GM12878 (cell line): Measurements from ENCODE around the gene CASS4.

Source experiments
- FOXM1 ChIP-seq: IDR thresholded peaks from 2 replicates; pipeline ENCODE4 v1.6.1; 2012; ENCODE audit warnings: low read depth, mild to moderate bottlenecking, inconsistent platforms, low read length, moderate library complexity
- GATAD2B ChIP-seq: fragments of 450-650 bp; conservative IDR thresholded peaks from 2 replicates; pipeline ENCODE4 v1.6.1; 2017; ENCODE audit warnings: low read depth, mild to moderate bottlenecking, moderate library complexity
- KAT2A ChIP-seq: conservative IDR thresholded peaks from 2 replicates; pipeline ENCODE4 v1.6.1; 2011; ENCODE audit warnings: low read depth, low read length; ENCODE audit not compliant: control insufficient read depth
- MEF2A ChIP-seq: IDR thresholded peaks from 2 replicates; pipeline ENCODE4 v1.6.1; 2011; ENCODE audit warnings: low read depth, mild to moderate bottlenecking, low read length, moderate library complexity; ENCODE audit not compliant: insufficient read depth
- NFIC ChIP-seq: IDR thresholded peaks from 2 replicates; pipeline ENCODE4 v1.6.1; 2012; ENCODE audit warnings: low read depth, mild to moderate bottlenecking, inconsistent platforms, low read length, moderate library complexity
- NFYB ChIP-seq: IDR thresholded peaks from 2 replicates; pipeline ENCODE4 v1.6.1; 2011; ENCODE audit warnings: low read depth, mild to moderate bottlenecking, low read length, improper control_type of control experiment, moderate library complexity; ENCODE audit not compliant: insufficient read depth
- POLR2A ChIP-seq: IDR thresholded peaks from 2 replicates; pipeline ENCODE4 v1.6.1; 2011; ENCODE audit warnings: low read depth, mild to moderate bottlenecking, low read length
- RFX5 ChIP-seq: IDR thresholded peaks from 2 replicates; pipeline ENCODE4 v1.6.1; 2011; ENCODE audit warnings: low read depth, low read length, improper control_type of control experiment
- ZBED1 ChIP-seq: IDR thresholded peaks from 2 replicates; pipeline ENCODE4 v1.6.1; 2016; ENCODE audit warnings: borderline replicate concordance
- TF ChIP-seq, protein P1 (sequence below), 3 experiments: IDR thresholded peaks in 2 of 3; conservative IDR thresholded peaks in 1 of 3; 2 replicates each; pipeline ENCODE4 v1.5.1; 2011; ENCODE audit warnings: low read depth in 3 of 3, low read length in 3 of 3, mild to moderate bottlenecking in 3 of 3, control low read depth in 2 of 3, moderate library complexity in 2 of 3, inconsistent platforms in 1 of 3, mixed read lengths in 1 of 3; ENCODE audit not compliant: control insufficient read depth in 2 of 3, insufficient read depth in 1 of 3; ENCODE audit errors: extremely low read depth in 1 of 3

DNA sequence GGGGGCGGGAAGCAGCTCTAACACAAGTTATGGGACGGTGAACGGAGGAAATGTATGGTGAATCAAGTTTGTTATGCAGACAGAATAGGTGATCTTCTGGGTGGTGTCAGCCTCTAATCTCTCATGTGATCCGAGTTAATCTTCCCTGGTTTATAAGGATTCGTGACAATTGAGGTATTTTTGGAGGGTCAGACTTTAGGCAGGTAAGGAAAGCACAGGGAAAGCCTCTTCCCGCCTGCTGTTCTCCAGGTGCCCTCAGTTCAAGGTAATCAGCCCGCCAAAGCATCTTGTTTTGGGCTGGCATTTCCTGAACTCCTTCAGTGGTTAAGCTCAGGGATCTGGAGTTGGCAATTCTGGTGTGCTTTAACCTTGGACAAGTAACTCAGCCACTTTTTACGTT, 18.4 kb upstream of the CASS4 start:
- TF ChIP-seq GATAD2B (no peak), KAT2A (no peak), FOXM1 (no peak), POLR2A (no peak), NFIC (no peak), NFYB (no peak), MEF2A (no peak), RFX5 (no peak), ZBED1 (no peak)
- TF ChIP-seq, protein P1, sequence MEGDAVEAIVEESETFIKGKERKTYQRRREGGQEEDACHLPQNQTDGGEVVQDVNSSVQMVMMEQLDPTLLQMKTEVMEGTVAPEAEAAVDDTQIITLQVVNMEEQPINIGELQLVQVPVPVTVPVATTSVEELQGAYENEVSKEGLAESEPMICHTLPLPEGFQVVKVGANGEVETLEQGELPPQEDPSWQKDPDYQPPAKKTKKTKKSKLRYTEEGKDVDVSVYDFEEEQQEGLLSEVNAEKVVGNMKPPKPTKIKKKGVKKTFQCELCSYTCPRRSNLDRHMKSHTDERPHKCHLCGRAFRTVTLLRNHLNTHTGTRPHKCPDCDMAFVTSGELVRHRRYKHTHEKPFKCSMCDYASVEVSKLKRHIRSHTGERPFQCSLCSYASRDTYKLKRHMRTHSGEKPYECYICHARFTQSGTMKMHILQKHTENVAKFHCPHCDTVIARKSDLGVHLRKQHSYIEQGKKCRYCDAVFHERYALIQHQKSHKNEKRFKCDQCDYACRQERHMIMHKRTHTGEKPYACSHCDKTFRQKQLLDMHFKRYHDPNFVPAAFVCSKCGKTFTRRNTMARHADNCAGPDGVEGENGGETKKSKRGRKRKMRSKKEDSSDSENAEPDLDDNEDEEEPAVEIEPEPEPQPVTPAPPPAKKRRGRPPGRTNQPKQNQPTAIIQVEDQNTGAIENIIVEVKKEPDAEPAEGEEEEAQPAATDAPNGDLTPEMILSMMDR (IDR thresholded peaks at IDR 0.05 in 2 of 3, conservative IDR thresholded peaks at IDR 0.05 in 1 of 3; ENCODE audit: control insufficient read depth in 2 of 3, extremely low read depth in 1 of 3, insufficient read depth in 1 of 3, low read depth in 3 of 3, low read length in 3 of 3): no peak
